ENCODE data around the gene NAIF1.

- TF ChIP-seq, protein P1, sequence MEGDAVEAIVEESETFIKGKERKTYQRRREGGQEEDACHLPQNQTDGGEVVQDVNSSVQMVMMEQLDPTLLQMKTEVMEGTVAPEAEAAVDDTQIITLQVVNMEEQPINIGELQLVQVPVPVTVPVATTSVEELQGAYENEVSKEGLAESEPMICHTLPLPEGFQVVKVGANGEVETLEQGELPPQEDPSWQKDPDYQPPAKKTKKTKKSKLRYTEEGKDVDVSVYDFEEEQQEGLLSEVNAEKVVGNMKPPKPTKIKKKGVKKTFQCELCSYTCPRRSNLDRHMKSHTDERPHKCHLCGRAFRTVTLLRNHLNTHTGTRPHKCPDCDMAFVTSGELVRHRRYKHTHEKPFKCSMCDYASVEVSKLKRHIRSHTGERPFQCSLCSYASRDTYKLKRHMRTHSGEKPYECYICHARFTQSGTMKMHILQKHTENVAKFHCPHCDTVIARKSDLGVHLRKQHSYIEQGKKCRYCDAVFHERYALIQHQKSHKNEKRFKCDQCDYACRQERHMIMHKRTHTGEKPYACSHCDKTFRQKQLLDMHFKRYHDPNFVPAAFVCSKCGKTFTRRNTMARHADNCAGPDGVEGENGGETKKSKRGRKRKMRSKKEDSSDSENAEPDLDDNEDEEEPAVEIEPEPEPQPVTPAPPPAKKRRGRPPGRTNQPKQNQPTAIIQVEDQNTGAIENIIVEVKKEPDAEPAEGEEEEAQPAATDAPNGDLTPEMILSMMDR (IDR thresholded peaks at IDR 0.05; ENCODE audit: low read length) = no peak
- TF ChIP-seq EZH2 (IDR thresholded peaks at IDR 0.05; ENCODE audit: borderline replicate concordance, low read length) = no peak
Measured at GRCh38 chr9:128080206-128080605, 13.1 kb upstream of the NAIF1 start.
